HG03108 (cell line): ENCODE data around the gene FOXN3.
"Not testable (repeated sequence)": the region's sequence is repeated elsewhere in the genome, so short reads cannot be mapped to it uniquely, and the experiment has no call there.

Experiments
- ATAC-seq: cut with Tn5 transposase; IDR thresholded peaks from one replicate; pipeline ENCODE4 v1.9.1; 2021; ENCODE audit warnings: moderate library complexity; ENCODE audit not compliant: unreplicated experiment

FOXN3 gene

DNA sequence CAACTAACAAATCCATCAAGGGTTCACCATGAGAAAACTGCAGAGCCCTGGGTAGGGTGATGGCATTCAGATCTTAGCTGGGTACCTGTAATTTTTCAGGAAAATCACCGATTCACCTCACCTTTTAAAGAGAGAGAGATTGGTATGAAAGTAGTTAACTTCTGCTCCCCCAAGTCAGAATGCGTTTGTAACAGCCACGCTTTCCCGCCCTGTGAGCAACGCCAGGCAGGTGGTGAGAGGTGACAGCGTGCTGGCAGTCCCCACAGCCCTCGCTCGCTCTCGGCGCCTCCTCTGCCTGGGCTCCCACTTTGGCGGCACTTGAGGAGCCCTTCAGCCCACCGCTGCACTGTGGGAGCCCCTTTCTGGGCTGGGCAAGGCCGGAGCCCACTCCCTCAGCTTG is 305.8 kb downstream of the FOXN3 start:
- ATAC-seq: not testable (repeated sequence)

DNA sequence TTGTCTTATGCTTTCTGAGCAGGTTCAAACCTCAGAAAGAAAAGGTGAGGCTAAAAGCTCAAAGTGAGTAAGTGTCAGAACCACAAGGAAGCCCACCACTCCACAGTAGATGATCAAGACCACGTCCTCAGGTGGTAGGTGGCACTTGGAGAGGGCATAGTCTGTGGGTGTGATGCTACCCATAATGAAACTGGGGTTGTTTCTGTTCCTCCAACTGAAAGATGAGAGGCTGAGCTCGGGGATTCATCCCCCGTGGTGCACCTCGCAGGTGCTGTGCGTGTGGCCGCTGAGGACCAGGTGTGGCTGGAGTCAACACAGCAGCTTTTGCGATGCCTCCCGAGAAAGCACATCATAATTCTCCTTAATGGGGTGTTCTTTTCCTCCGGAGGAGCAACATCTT is 306.9 kb downstream of the FOXN3 start:
- no peak for ATAC-seq

DNA sequence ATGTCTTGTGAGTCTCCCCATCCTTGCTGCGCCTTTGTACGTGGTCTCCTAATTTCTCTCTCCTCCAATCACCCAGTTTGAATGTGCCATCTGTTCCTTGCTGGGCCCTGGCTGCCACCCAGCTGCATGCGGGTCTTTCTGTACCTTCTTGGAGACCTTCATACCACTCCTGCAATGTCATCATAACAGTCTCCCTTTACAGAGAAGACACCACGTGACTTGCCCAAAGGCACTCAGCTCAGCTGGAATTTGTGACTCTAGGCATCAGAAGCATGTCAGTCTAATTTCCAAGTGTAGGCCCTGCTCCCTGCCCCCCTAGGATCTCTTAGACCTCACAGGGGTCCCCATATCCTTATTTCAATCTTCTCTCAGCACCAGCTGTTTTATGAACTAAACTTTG is 308.4 kb downstream of the FOXN3 start:
- no peak for ATAC-seq

DNA sequence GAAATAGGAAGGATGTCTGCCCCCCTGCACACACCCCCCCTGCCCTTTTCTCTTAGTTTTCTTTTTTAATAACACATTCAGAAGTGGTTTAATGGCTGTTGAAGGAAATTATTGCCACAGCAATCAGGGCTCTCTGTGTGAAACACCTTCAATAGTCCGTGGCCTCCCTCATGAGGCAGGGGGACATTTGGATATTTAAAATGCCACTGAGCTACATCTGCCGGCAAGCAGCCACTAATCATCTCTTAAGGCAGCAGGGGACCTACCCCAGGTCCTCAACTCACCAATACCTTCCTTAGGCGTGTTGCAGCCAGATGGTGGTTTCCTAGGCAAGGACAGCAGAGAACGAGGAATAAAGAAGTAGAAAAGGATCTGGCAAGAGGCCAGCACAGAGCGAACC is 309.4 kb downstream of the FOXN3 start:
- ATAC-seq: no peak
